C4-2B (cell line): Measurements from ENCODE around the gene HDGFL3.

Experiments used
- H3K27ac ChIP-seq: fragments of 450-650 bp; 2 replicates; pipeline ENCODE4 v1.5.1; 2017
- ZFX ChIP-seq: fragments of 450-650 bp; IDR thresholded peaks from 2 replicates; pipeline ENCODE4 v1.6.1; 2017
- TF ChIP-seq, protein P1 (sequence below): fragments of 450-650 bp; conservative IDR thresholded peaks from 2 replicates; pipeline ENCODE4 v1.5.1; 2017; ENCODE audit warnings: mild to moderate bottlenecking

HDGFL3 gene

GRCh38 chr15:83205725-83206324, 1.8 kb downstream of the HDGFL3 start:
- TF ChIP-seq ZFX, result no peak
- TF ChIP-seq, protein P1, sequence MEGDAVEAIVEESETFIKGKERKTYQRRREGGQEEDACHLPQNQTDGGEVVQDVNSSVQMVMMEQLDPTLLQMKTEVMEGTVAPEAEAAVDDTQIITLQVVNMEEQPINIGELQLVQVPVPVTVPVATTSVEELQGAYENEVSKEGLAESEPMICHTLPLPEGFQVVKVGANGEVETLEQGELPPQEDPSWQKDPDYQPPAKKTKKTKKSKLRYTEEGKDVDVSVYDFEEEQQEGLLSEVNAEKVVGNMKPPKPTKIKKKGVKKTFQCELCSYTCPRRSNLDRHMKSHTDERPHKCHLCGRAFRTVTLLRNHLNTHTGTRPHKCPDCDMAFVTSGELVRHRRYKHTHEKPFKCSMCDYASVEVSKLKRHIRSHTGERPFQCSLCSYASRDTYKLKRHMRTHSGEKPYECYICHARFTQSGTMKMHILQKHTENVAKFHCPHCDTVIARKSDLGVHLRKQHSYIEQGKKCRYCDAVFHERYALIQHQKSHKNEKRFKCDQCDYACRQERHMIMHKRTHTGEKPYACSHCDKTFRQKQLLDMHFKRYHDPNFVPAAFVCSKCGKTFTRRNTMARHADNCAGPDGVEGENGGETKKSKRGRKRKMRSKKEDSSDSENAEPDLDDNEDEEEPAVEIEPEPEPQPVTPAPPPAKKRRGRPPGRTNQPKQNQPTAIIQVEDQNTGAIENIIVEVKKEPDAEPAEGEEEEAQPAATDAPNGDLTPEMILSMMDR, result no peak
- H3K27ac ChIP-seq, result no peak overlapping the region

DNA sequence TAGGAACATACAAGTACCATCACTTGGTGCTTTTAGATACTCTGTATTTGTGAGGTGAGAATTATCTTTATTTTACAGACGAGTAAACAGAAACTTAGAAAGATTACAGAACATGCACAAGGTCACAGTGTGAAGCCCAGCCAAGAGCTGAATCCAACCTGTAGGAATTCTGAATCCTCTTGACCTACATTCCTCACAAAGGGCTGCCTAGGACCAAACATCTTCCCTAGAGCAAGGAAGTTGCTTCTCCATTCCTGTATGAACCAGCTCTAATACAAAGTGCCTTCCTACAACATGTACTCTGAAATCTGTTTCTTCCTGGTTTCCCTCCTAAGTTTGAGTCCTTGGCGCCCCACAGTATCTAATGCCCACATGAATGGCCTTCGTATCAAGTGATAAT, 2.9 kb downstream of the HDGFL3 start:
- no peak overlapping the region for H3K27ac ChIP-seq
- TF ChIP-seq, protein P1, result no peak
- TF ChIP-seq ZFX, result no peak

GRCh38 chr15:83203543-83203942, 4.1 kb downstream of the HDGFL3 start:
- H3K27ac ChIP-seq, result no peak overlapping the region
- TF ChIP-seq, protein P1, result no peak
- TF ChIP-seq ZFX, result no peak

DNA sequence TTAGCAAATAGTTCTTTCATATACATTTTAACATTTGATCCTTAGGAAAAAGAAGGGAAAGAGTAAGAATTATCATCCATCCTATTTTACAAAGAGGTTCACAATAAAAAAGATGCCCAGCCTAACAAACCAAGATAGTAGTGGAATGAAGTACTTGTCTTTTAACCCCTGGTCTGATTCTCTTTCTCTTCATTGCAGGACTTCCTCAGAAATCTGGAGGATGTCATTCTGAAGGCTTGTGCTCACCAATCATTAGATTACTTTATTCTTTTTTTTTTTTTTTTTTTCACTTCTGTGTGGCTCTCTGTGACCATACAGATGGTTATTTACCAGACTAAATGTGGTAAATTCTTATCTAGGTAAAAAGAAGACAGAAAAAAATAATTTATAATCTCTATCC, 7.0 kb downstream of the HDGFL3 start:
- TF ChIP-seq, protein P1, result no peak
- no peak for TF ChIP-seq ZFX
- H3K27ac ChIP-seq, result no peak overlapping the region

DNA sequence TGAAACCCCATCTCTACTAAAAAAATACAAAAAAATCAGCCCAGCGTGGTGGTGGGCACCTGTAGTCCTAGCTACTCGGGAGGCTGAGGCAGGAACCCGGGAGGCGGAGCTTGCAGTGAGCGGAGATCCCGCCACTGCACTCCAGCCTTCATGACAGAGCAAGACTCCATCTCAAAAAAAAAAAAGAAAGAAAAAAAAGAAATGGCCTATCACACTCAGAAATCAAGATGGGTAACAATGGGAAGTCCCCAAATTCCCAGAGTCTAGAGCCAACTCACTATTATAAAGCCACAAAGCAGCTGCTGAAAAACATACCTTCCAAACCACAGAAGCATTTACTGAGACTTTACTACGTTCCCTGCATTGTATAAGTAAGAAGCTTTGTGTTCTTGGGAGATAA, 7.5 kb downstream of the HDGFL3 start:
- no peak overlapping the region for H3K27ac ChIP-seq
- TF ChIP-seq, protein P1, result no peak
- no peak for TF ChIP-seq ZFX

DNA sequence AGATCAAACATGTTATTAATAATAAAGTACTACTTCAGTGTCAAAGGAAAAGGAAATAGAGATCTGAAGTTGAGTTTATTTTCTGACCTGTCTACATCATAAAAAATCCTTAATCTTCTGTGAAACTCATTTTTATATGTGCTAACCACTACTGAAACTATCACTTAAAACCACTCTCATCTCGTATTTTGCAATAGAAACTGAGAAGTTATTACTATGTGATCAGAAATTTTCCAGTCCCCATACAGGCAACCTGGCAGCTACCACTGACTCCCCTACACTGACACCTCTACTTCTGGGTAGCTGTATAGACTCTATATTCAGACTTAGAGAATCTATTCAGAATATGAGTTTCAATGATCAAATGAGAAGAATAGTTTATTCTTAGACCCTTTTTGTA, 8.3 kb downstream of the HDGFL3 start:
- H3K27ac ChIP-seq, result no peak overlapping the region

GRCh38 chr15:83198476-83198875, 9.1 kb downstream of the HDGFL3 start:
- no peak for TF ChIP-seq ZFX
- TF ChIP-seq, protein P1, result no peak
- no peak overlapping the region for H3K27ac ChIP-seq

More for the DNA sequence above, 8.3 kb downstream of the HDGFL3 start:
- TF ChIP-seq, protein P1, result no peak
- TF ChIP-seq ZFX, result no peak
